ENCODE results near the gene ATP2B2. TPM values are rescaled to one million over a fixed set of nuclear protein-coding genes. Genes with fewer than 3 reads are reported as not detected.

Gene ATP2B2
- polyA plus RNA-seq, 3 donors: 0.47 to 1.2 (median 0.58) TPM

GRCh38 chr3:10421996-10422395 is 83.4 kb downstream of the ATP2B2 start:
- DNase-seq (ENCODE audit: extremely low read depth in 1 of 11, low read depth in 9 of 11, low spot score in 4 of 11): no peak

- no peak for DNase-seq (ENCODE audit: extremely low read depth in 1 of 11, low read depth in 9 of 11, low spot score in 4 of 11)
Measured at GRCh38 chr3:10420745-10421475, 84.5 kb downstream of the ATP2B2 start.

GRCh38 chr3:10419637-10420232 is 85.7 kb downstream of the ATP2B2 start:
- DNase-seq (ENCODE audit: extremely low read depth in 1 of 11, low read depth in 9 of 11, low spot score in 4 of 11): no peak

GRCh38 chr3:10417847-10418246 is 87.5 kb downstream of the ATP2B2 start:
- no peak for DNase-seq (ENCODE audit: extremely low read depth in 1 of 11, low read depth in 9 of 11, low spot score in 4 of 11)

- no peak for DNase-seq (ENCODE audit: extremely low read depth in 1 of 11, low read depth in 9 of 11, low spot score in 4 of 11)
Measured at GRCh38 chr3:10416730-10417300, 88.6 kb downstream of the ATP2B2 start.

GRCh38 chr3:10413041-10413440 is 92.3 kb downstream of the ATP2B2 start:
- DNase-seq (ENCODE audit: extremely low read depth in 1 of 11, low read depth in 9 of 11, low spot score in 4 of 11): no peak

GRCh38 chr3:10411598-10412332 is 93.6 kb downstream of the ATP2B2 start:
- DNase-seq (ENCODE audit: extremely low read depth in 1 of 11, low read depth in 9 of 11, low spot score in 4 of 11): no peak

- DNase-seq (ENCODE audit: extremely low read depth in 1 of 11, low read depth in 9 of 11, low spot score in 4 of 11): no peak
Measured at GRCh38 chr3:10410383-10411002, 94.9 kb downstream of the ATP2B2 start.

GRCh38 chr3:10408680-10409079 is 96.7 kb downstream of the ATP2B2 start:
- DNase-seq (ENCODE audit: extremely low read depth in 1 of 11, low read depth in 9 of 11, low spot score in 4 of 11): no peak

GRCh38 chr3:10407361-10407760 is 98.0 kb downstream of the ATP2B2 start:
- no peak for DNase-seq (ENCODE audit: extremely low read depth in 1 of 11, low read depth in 9 of 11, low spot score in 4 of 11)

- no peak for DNase-seq (ENCODE audit: extremely low read depth in 1 of 11, low read depth in 9 of 11, low spot score in 4 of 11)
Measured at GRCh38 chr3:10406414-10406813, 99.0 kb downstream of the ATP2B2 start.

GRCh38 chr3:10405816-10406215 is 99.6 kb downstream of the ATP2B2 start:
- no peak for DNase-seq (ENCODE audit: extremely low read depth in 1 of 11, low read depth in 9 of 11, low spot score in 4 of 11)

- DNase-seq (ENCODE audit: extremely low read depth in 1 of 11, low read depth in 9 of 11, low spot score in 4 of 11): no peak
Measured at GRCh38 chr3:10404876-10405275, 100.5 kb downstream of the ATP2B2 start.

- no peak for DNase-seq (ENCODE audit: extremely low read depth in 1 of 11, low read depth in 9 of 11, low spot score in 4 of 11)
Measured at GRCh38 chr3:10404377-10404776, 101.0 kb downstream of the ATP2B2 start.

- no peak for DNase-seq (ENCODE audit: extremely low read depth in 1 of 11, low read depth in 9 of 11, low spot score in 4 of 11)
Measured at GRCh38 chr3:10401990-10402761, 103.2 kb downstream of the ATP2B2 start.

- no peak for DNase-seq (ENCODE audit: extremely low read depth in 1 of 11, low read depth in 9 of 11, low spot score in 4 of 11)
Measured at GRCh38 chr3:10400749-10401495, 104.5 kb downstream of the ATP2B2 start.

GRCh38 chr3:10400050-10400748 is 105.2 kb downstream of the ATP2B2 start:
- DNase-seq (ENCODE audit: extremely low read depth in 1 of 11, low read depth in 9 of 11, low spot score in 4 of 11): no peak

GRCh38 chr3:10399634-10400033 is 105.8 kb downstream of the ATP2B2 start:
- no peak for DNase-seq (ENCODE audit: extremely low read depth in 1 of 11, low read depth in 9 of 11, low spot score in 4 of 11)

All from renal cortex interstitium (tissue), 11 donors.